GM12892 (cell line): ENCODE data around the gene ACTL7A. TPM values are rescaled to one million over a fixed set of nuclear protein-coding genes. Genes with fewer than 3 reads are reported as not detected.
A peak's percentile ranks its signal among the peaks of the same experiment; 100 is the strongest.

Experiments
- DNase-seq: peaks from one replicate; pipeline ENCODE4 v3.0.0; 2011; ENCODE audit not compliant: insufficient read length
- FAIRE-seq: peaks from 2 replicates; lab custom pipeline; 2011; peaks lifted over from hg19 to GRCh38; lab: Jason Lieb, UNC
- POLR2A ChIP-seq: IDR thresholded peaks from 2 replicates; pipeline ENCODE4 v1.6.1; 2011; ENCODE audit warnings: low read depth, low read length, control low read depth
- POLR2AphosphoS5 ChIP-seq: IDR thresholded peaks from 2 replicates; pipeline ENCODE4 v1.6.1; 2011; ENCODE audit warnings: low read depth, low read length, control low read depth
- TAF1 ChIP-seq: IDR thresholded peaks from 2 replicates; pipeline ENCODE4 v1.6.1; 2011; ENCODE audit warnings: low read depth, mild to moderate bottlenecking, control low read depth, low read length, borderline replicate concordance
- polyA plus RNA-seq: library from polyadenylated mRNA; unstranded; fragments of >200 nt; gene quantifications from one replicate; pipeline ENCODE4 v1.2.1, GENCODE V29; 2012; ENCODE audit warnings: missing spikeins, inconsistent platforms; ENCODE audit not compliant: missing spikeins

Gene ACTL7A
- not detected for polyA plus RNA-seq

DNA sequence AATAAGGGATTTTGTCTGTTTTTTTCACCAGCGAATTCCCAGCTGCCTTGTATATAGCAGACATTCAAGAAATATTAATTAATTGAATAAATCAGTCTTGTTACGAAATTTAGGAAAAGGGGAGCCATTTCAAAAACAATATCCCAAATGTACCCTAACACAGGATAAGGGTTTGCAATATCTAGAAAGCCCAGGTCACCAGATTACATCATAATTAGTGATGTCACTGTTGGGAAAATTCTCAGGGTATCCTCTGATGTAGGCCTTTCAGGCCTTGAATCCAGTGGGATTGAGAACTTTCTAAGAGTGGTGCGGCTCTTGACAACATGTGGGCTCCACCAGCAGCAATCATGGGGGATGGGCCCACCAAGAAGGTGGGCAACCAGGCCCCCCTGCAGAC, at the start of gene ACTL7A:
Gene ACTL7A (plus strand): TSS at position 270 of the 400 bp plus-strand sequence. CDS start 57 bp downstream, at position 327.
- FAIRE-seq (no peak), DNase-seq (no peak)
- TF ChIP-seq POLR2A (no peak), POLR2AphosphoS5 (no peak)

- no peak for DNase-seq
- FAIRE-seq, result no peak
- TF ChIP-seq POLR2A (no peak), TAF1 (no peak), POLR2AphosphoS5 (no peak)
Observed at GRCh38 chr9:108812396-108813025, 49.6 kb upstream of the ACTL7A start.

DNA sequence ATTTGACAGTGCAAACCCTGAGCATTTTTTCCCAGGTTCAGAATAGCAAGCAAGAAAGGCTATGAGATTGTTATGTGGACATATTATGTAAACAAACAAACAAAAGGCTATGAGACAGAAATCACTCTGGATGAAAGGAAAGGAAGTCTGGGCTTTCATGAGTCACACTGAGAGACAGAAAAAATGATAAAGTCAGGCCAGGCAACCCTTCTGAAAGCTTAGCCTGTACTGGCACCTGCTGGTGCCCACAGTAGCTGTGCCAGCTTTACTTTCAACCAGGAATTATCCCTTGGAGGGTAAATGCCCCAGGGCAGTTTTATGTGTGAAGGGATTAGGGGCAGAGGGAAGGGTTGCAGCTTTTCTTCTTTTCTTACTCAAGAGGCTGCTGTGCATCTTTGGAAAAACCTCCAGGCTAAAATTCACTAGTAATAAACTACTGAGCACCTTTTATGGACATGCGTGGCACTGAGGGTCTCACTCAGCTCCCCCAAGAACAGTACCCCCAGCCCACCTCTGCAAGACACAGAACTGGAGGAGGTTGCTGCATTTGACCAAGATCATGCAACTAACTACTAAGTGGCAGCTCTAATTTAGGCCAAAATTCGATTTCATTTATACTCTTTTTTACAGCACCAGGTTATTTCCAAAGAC, 48.0 kb upstream of the ACTL7A start:
- no peak for DNase-seq
- no peak for FAIRE-seq
- TF ChIP-seq POLR2AphosphoS5, result no peak
- TF ChIP-seq POLR2A, result no peak
- TF ChIP-seq TAF1, result no peak

GRCh38 chr9:108815156-108815555, 46.9 kb upstream of the ACTL7A start:
- DNase-seq (no peak), FAIRE-seq (no peak)
- no peak for TF ChIP-seq POLR2AphosphoS5
- TF ChIP-seq TAF1, result no peak
- TF ChIP-seq POLR2A, result no peak

GRCh38 chr9:108816037-108816436, 46.0 kb upstream of the ACTL7A start:
- FAIRE-seq (no peak), DNase-seq (no peak)
- TF ChIP-seq POLR2AphosphoS5, result no peak
- no peak for TF ChIP-seq POLR2A
- no peak for TF ChIP-seq TAF1

- FAIRE-seq (no peak), DNase-seq (no peak)
Observed at GRCh38 chr9:108823829-108824228, 38.2 kb upstream of the ACTL7A start.

GRCh38 chr9:108830272-108830671, 31.8 kb upstream of the ACTL7A start:
- DNase-seq (no peak), FAIRE-seq (no peak)
- no peak for TF ChIP-seq POLR2AphosphoS5
- TF ChIP-seq TAF1, result no peak
- TF ChIP-seq POLR2A, result no peak

More at GRCh38 chr9:108823829-108824228, 38.2 kb upstream of the ACTL7A start:
- TF ChIP-seq POLR2AphosphoS5 (no peak), TAF1 (no peak), POLR2A (no peak)

GRCh38 chr9:108831496-108832178, 30.4 kb upstream of the ACTL7A start:
- no peak for FAIRE-seq
- no peak for TF ChIP-seq POLR2AphosphoS5
- no peak for DNase-seq

DNA sequence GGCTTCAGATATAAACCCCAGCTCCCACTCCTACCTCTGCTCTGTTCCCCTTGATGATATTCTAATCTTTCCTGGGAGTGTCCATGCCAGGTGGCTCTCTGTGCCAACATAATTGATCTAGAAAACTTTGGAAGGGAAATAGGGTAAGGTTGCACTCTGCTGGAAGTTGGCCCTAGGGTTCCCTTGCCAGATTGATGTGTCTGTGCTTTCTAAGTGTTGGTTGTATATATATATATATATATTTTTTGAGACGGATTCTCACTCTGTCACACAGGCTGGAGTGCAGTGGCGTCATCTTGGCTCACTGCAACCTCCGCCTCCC, 29.9 kb upstream of the ACTL7A start:
- FAIRE-seq (no peak), DNase-seq (no peak)
- TF ChIP-seq TAF1 (no peak), POLR2AphosphoS5 (no peak), POLR2A (no peak)

DNA sequence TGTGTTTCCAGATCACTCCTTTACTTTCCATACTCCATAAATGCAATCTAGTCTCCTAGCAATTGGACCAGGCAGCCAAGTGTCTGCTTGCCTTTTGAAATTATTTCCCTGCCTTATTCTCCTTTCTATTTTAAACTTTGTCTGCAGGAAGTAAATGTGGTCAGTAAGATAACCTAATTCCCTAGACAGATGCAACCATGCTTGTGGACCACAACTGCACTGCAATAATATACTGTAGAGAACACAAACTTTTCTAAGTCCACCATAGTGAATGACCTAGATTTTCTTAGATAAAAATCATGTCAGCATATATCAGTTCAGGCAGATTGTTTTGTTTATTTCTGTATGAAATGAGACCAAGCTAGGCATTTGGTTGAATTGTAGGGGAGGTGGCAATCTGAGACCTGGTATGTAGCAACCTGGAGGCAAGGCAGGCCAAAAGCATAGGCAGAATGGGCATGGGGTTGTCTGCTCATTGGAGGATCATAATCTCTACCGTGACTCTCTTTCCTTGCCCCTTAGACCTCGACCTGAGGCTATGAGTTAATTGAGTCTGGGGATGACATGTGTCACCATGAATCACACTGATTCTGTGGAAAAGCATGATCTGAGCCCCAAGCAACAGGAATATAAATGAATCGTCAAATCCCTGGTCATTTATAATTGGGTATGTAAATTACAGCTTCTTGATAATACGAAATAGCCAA, 27.0 kb upstream of the ACTL7A start:
- TF ChIP-seq POLR2AphosphoS5 (no peak), TAF1 (no peak), POLR2A (no peak)
- FAIRE-seq (peak; percentile 58), DNase-seq (no peak)

DNA sequence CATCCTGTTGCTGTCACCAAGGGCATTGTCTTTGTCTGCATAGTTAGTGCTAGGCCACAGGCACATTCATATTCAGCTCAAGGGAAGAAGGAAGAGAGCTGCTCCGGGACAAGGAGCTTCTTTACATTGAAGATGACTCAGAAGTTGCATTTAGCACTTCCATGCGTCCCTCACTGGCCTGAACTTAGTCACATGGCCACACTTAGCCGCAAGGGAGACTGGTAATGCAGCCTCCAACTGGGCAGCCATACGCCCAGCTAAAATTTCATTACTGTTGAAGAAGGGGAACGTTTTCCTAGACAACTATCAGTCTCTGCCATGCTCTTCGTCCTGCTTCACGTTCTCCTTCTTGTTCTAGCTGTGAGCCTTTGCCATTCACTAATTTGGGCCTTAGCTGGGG, 26.2 kb upstream of the ACTL7A start:
- DNase-seq (no peak), FAIRE-seq (no peak)
- no peak for TF ChIP-seq POLR2AphosphoS5
- no peak for TF ChIP-seq TAF1
- no peak for TF ChIP-seq POLR2A

DNA sequence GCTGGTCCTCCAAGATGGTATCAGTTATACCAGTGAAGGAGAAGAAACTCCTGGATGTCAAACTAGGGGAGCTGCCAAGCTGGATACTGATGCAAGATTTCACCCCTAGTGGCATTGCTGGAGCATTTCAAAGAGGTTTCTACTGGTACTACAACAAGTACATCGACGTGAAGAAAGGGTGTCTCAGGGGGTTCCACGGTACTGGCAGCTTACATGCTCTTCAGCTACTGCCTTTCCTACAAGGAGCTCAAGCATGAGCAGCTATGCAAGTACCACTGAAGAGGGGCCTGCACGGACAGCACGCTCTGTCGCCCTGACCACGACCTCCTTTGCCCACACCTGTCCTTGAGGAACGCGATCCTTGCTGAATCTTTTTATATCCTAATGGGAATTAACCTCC, 25.7 kb upstream of the ACTL7A start:
- TF ChIP-seq TAF1, result no peak
- no peak for TF ChIP-seq POLR2A
- TF ChIP-seq POLR2AphosphoS5, result no peak
- DNase-seq (no peak), FAIRE-seq (no peak)
